C4-2B (cell line): Measurements from ENCODE around the gene RBFOX2.

Experiments used
- ZFX ChIP-seq: fragments of 450-650 bp; IDR thresholded peaks from 2 replicates; pipeline ENCODE4 v1.6.1; 2017
- TF ChIP-seq, protein P1 (sequence below): fragments of 450-650 bp; conservative IDR thresholded peaks from 2 replicates; pipeline ENCODE4 v1.5.1; 2017; ENCODE audit warnings: mild to moderate bottlenecking

DNA sequence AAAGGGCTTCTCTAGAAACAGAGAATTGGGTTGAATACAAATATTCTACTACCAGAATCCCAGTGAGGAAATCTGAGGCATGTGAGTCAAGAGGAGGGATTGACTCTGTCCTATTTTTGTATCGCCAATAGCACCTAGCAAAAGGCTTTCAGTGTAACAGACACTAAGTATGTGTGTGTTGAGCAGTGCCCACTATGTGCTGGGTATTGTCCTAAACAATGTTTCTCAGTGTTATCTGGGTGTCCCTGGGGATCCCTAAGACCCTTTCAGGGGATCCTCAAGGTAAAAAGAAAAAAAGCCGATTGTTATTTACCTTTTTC, 21.0 kb upstream of the RBFOX2 start:
- TF ChIP-seq, protein P1, sequence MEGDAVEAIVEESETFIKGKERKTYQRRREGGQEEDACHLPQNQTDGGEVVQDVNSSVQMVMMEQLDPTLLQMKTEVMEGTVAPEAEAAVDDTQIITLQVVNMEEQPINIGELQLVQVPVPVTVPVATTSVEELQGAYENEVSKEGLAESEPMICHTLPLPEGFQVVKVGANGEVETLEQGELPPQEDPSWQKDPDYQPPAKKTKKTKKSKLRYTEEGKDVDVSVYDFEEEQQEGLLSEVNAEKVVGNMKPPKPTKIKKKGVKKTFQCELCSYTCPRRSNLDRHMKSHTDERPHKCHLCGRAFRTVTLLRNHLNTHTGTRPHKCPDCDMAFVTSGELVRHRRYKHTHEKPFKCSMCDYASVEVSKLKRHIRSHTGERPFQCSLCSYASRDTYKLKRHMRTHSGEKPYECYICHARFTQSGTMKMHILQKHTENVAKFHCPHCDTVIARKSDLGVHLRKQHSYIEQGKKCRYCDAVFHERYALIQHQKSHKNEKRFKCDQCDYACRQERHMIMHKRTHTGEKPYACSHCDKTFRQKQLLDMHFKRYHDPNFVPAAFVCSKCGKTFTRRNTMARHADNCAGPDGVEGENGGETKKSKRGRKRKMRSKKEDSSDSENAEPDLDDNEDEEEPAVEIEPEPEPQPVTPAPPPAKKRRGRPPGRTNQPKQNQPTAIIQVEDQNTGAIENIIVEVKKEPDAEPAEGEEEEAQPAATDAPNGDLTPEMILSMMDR: no peak
- TF ChIP-seq ZFX: no peak
